K562 (cell line): ENCODE data around the gene TUBA1B. TPM values are rescaled to one million over a fixed set of nuclear protein-coding genes. Genes with fewer than 3 reads are reported as not detected.
A peak's percentile ranks its signal among the peaks of the same experiment; 100 is the strongest.

ENCODE experiments used
- CXXC5 ChIP-seq: fragments of 250-450 bp; sonication (Bioruptor Pico); IDR thresholded peaks from 2 replicates; pipeline ENCODE4 v1.8.0; 2022; ENCODE audit warnings: inconsistent platforms, mild to moderate bottlenecking, moderate library complexity
- DACH1 ChIP-seq: fragments of 450-650 bp; IDR thresholded peaks from 2 replicates; pipeline ENCODE4 v1.6.1; 2018; ENCODE audit not compliant: partially characterized antibody
- DLX4 ChIP-seq: fragments of 250-450 bp; sonication (Bioruptor Pico); IDR thresholded peaks from 2 replicates; pipeline ENCODE4 v1.6.1; 2021; ENCODE audit warnings: mild to moderate bottlenecking
- HNRNPL ChIP-seq: fragments of 200-400 bp; formaldehyde crosslinking; IDR thresholded peaks from 2 replicates; pipeline ENCODE4 v1.6.1; 2017; ENCODE audit warnings: low read depth, mild to moderate bottlenecking, low read length
- IFI16 ChIP-seq: fragments of 250-450 bp; sonication (Bioruptor Pico); IDR thresholded peaks from 2 replicates; pipeline ENCODE4 v2.1.2; 2022; ENCODE audit warnings: mild to moderate bottlenecking, inconsistent platforms
- KAT2B ChIP-seq: IDR thresholded peaks from one replicate; pipeline ENCODE4 v1.6.1; 2012; ENCODE audit warnings: low read depth, mild to moderate bottlenecking, control low read depth, inconsistent platforms, low read length, moderate library complexity
- KDM1A ChIP-seq, 2 experiments: fragments of 450-650 bp; IDR thresholded peaks; 2 replicates each; pipeline ENCODE4 v1.6.1; 2016; ENCODE audit warnings: mild to moderate bottlenecking in 2 of 2
- PTBP1 ChIP-seq: fragments of 200-400 bp; formaldehyde crosslinking; IDR thresholded peaks from 2 replicates; pipeline ENCODE4 v1.6.1; 2017; ENCODE audit warnings: low read depth, low read length
- RBBP5 ChIP-seq: fragments of 200-600 bp; sonication (generic); IDR thresholded peaks from 2 replicates; pipeline ENCODE4 v1.6.1; 2012; ENCODE audit warnings: borderline replicate concordance, mild to moderate bottlenecking, low read length, control low read depth, inconsistent platforms; ENCODE audit not compliant: insufficient read depth, poor library complexity, severe bottlenecking
- RNF219 ChIP-seq: fragments of 250-450 bp; sonication (Bioruptor Pico); IDR thresholded peaks from 2 replicates; pipeline ENCODE4 v1.5.0; 2022; ENCODE audit warnings: mild to moderate bottlenecking
- TARDBP ChIP-seq: fragments of 450-650 bp; IDR thresholded peaks from 2 replicates; pipeline ENCODE4 v1.6.1; 2016
- TEAD1 ChIP-seq, 2 experiments: fragments of 450-650 bp in 1 of 2; sonication (generic) in 1 of 2; formaldehyde crosslinking; IDR thresholded peaks; 2 replicates each; pipeline versions ENCODE4 v1.4.0 to v1.8.0; 2020 to 2022; ENCODE audit warnings: mild to moderate bottlenecking in 2 of 2, missing genetic modification reagents in 1 of 2
- TEAD4 ChIP-seq, 2 experiments: sonication (generic) in 1 of 2; formaldehyde crosslinking in 1 of 2; IDR thresholded peaks; 2 replicates each; pipeline versions ENCODE4 v1.6.1 to v1.8.0; 2012 to 2022; ENCODE audit warnings: borderline replicate concordance in 1 of 2, inconsistent platforms in 1 of 2, low read length in 1 of 2, mild to moderate bottlenecking in 1 of 2, missing genetic modification reagents in 1 of 2
- TGIF2 ChIP-seq: sonication (generic); formaldehyde crosslinking; IDR thresholded peaks from 2 replicates; pipeline ENCODE4 v1.8.1; 2022; ENCODE audit warnings: mild to moderate bottlenecking, missing genetic modification reagents, moderate library complexity
- ZNF212 ChIP-seq: fragments of 450-650 bp; formaldehyde crosslinking; IDR thresholded peaks from 2 replicates; pipeline ENCODE4 v1.4.0; 2020; ENCODE audit warnings: mild to moderate bottlenecking
- ZNF224 ChIP-seq: sonication (generic); formaldehyde crosslinking; IDR thresholded peaks from 2 replicates; pipeline ENCODE4 v1.8.0; 2022; ENCODE audit warnings: mild to moderate bottlenecking, missing genetic modification reagents
- ZNF253 ChIP-seq: fragments of 250-450 bp; sonication (Bioruptor Pico); conservative IDR thresholded peaks from 2 replicates; pipeline ENCODE4 v1.6.1; 2021; ENCODE audit warnings: mild to moderate bottlenecking
- ZNF282 ChIP-seq: sonication (generic); formaldehyde crosslinking; IDR thresholded peaks from 2 replicates; pipeline ENCODE4 v1.8.1; 2023; ENCODE audit warnings: missing genetic modification reagents
- ZNF384 ChIP-seq: IDR thresholded peaks from 2 replicates; pipeline ENCODE4 v1.6.1; 2012; ENCODE audit warnings: low read depth, low read length, improper control_type of control experiment
- ZNF766 ChIP-seq: fragments of 200-800 bp; sonication (Bioruptor generic); conservative IDR thresholded peaks from 2 replicates; pipeline ENCODE4 v1.6.1; 2016; ENCODE audit warnings: missing genetic modification characterization, missing compliant biosample characterization
- polyA plus RNA-seq, 8 experiments: library from polyadenylated mRNA; depleted of rRNA in 4 of 8; stranded (reverse) in 5 of 8; unstranded in 3 of 8; fragments of >200 nt; fragmentation: Nextera tagmentation in 2 of 8; fragmentation: Illumina TruSeq in 1 of 8; extraction: Ambion mirVana in 2 of 8; extraction: Trizol in 1 of 8; gene quantifications; 2 replicates each; pipeline versions ENCODE4 v1.2.1 to v1.2.3, GENCODE V29; 2011 to 2014; ENCODE audit warnings: inconsistent platforms in 1 of 8, missing spikeins in 1 of 8
- total RNA-seq, 7 experiments: library from RNA; depleted of rRNA in 6 of 7; stranded (reverse); fragments of >200 nt in 6 of 7; fragmentation: Illumina TruSeq in 2 of 7; extraction: Trizol in 2 of 7; gene quantifications; 2 replicates each; pipeline versions ENCODE4 v1.2.1 to v1.2.3, GENCODE V29; 2011 to 2021; ENCODE audit warnings: low replicate concordance in 1 of 7
- TF ChIP-seq, protein P1 (sequence below): fragments of 450-650 bp; IDR thresholded peaks from 2 replicates; pipeline ENCODE4 v1.6.1; 2016; ENCODE audit warnings: low read depth, mild to moderate bottlenecking, moderate library complexity
- TF ChIP-seq, protein P2 (sequence below): fragments of 250-450 bp; sonication (Bioruptor Pico); IDR thresholded peaks from 2 replicates; pipeline ENCODE4 v1.8.0; 2021; ENCODE audit warnings: moderate library complexity, mild to moderate bottlenecking, inconsistent platforms
- TF ChIP-seq, protein P3 (sequence below): fragments of 250-450 bp; sonication (Bioruptor Pico); IDR thresholded peaks from 2 replicates; pipeline ENCODE4 v1.8.0; 2021; ENCODE audit warnings: mild to moderate bottlenecking, moderate library complexity

The TUBA1B gene
- total and polyA plus RNA-seq, 9 of the 15 experiments (the other 6 are each of a cell fraction or from before 2014, with no cell fraction given), result 2,189 to 4,624 (median 2,628) TPM

GRCh38 chr12:49126852-49127763 is 4.1 kb downstream of the TUBA1B start (continued):
- TF ChIP-seq TEAD4 (IDR thresholded peaks at IDR 0.05; ENCODE audit: low read length), result peak; percentile 51; the same call in 1 of the 2 replicates
- TF ChIP-seq TEAD4 (CRISPR knock-in tag; IDR thresholded peaks at IDR 0.05; ENCODE audit: borderline replicate concordance), result no peak
- no peak for TF ChIP-seq ZNF224
- no peak for TF ChIP-seq CXXC5
- no peak for TF ChIP-seq ZNF212 (CRISPR knock-in tag)
- TF ChIP-seq DLX4, result no peak
- TF ChIP-seq, protein P1, sequence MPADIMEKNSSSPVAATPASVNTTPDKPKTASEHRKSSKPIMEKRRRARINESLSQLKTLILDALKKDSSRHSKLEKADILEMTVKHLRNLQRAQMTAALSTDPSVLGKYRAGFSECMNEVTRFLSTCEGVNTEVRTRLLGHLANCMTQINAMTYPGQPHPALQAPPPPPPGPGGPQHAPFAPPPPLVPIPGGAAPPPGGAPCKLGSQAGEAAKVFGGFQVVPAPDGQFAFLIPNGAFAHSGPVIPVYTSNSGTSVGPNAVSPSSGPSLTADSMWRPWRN, result no peak
- no peak for TF ChIP-seq RNF219
- TF ChIP-seq TEAD1 (CRISPR knock-in tag; IDR thresholded peaks at IDR 0.05), result peak in 1 of 2 experiments; percentile 51; a peak in 2 of 4 replicates
- TF ChIP-seq KAT2B, result no peak
- TF ChIP-seq TARDBP, result no peak
- TF ChIP-seq, protein P2, sequence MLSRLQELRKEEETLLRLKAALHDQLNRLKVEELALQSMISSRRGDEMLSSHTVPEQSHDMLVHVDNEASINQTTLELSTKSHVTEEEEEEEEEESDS, result no peak
- no peak for TF ChIP-seq ZNF282
- no peak for TF ChIP-seq HNRNPL
- no peak for TF ChIP-seq IFI16 (CRISPR knock-in tag)
- TF ChIP-seq ZNF766 (CRISPR knock-in tag), result no peak
- TF ChIP-seq ZNF384, result peak; percentile 47; the same call in 1 of the 2 replicates
- no peak for TF ChIP-seq RBBP5
- TF ChIP-seq, protein P3, sequence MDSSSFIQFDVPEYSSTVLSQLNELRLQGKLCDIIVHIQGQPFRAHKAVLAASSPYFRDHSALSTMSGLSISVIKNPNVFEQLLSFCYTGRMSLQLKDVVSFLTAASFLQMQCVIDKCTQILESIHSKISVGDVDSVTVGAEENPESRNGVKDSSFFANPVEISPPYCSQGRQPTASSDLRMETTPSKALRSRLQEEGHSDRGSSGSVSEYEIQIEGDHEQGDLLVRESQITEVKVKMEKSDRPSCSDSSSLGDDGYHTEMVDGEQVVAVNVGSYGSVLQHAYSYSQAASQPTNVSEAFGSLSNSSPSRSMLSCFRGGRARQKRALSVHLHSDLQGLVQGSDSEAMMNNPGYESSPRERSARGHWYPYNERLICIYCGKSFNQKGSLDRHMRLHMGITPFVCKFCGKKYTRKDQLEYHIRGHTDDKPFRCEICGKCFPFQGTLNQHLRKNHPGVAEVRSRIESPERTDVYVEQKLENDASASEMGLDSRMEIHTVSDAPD (CRISPR knock-in tag), result no peak
- TF ChIP-seq KDM1A (IDR thresholded peaks at IDR 0.05), result peak; percentile 90 to 91
- TF ChIP-seq TGIF2, result no peak
- peak; percentile 24; the same call in 1 of the 2 replicates for TF ChIP-seq ZNF253 (CRISPR knock-in tag)
- TF ChIP-seq PTBP1, result no peak
- TF ChIP-seq DACH1, result no peak
